Epithelial cell of proximal tubule (primary cell): ENCODE results near the gene SH3PXD2A. TPM values are rescaled to one million over a fixed set of nuclear protein-coding genes. Genes with fewer than 3 reads are reported as not detected.
A peak's percentile ranks its signal among the peaks of the same experiment; 100 is the strongest.

ENCODE experiments used
- DNase-seq: peaks from one replicate; pipeline ENCODE4 v3.0.0-alpha.2; 2011; ENCODE audit warnings: low read depth
- H3K4me3 ChIP-seq: 2 replicates; pipeline ENCODE4 v1.5.1; 2011; ENCODE audit warnings: low read depth, mild to moderate bottlenecking, low read length
- CTCF ChIP-seq: conservative IDR thresholded peaks from 2 replicates; pipeline ENCODE4 v1.5.1; 2012; ENCODE audit warnings: low read depth, mild to moderate bottlenecking, low read length
- total RNA-seq: library from RNA; depleted of rRNA; stranded (reverse); fragments of >200 nt; gene quantifications from 2 replicates; pipeline ENCODE4 v1.2.3, GENCODE V29; 2015

Gene SH3PXD2A
- total RNA-seq, 1 donor from 2014 or later: 5.8 TPM

- DNase-seq: no peak
- H3K4me3 ChIP-seq: no peak overlapping the region
- TF ChIP-seq CTCF: no peak
Measured at GRCh38 chr10:103672345-103672744, 183.0 kb downstream of the SH3PXD2A start.

GRCh38 chr10:103671126-103671895 lies 184.1 kb downstream of the SH3PXD2A start:
- TF ChIP-seq CTCF: no peak
- H3K4me3 ChIP-seq: no peak overlapping the region
- DNase-seq: no peak

- DNase-seq: no peak
- H3K4me3 ChIP-seq: no peak overlapping the region
- TF ChIP-seq CTCF: no peak
Measured at GRCh38 chr10:103669944-103670343, 185.4 kb downstream of the SH3PXD2A start.

- no peak for DNase-seq
- TF ChIP-seq CTCF: no peak
- no peak overlapping the region for H3K4me3 ChIP-seq
Measured at GRCh38 chr10:103669243-103669929, 186.0 kb downstream of the SH3PXD2A start.

- H3K4me3 ChIP-seq: peak overlapping the region; percentile 36
- DNase-seq: no peak
- TF ChIP-seq CTCF: no peak
Measured at GRCh38 chr10:103668351-103669242, 186.8 kb downstream of the SH3PXD2A start.

GRCh38 chr10:103667356-103667755 lies 188.0 kb downstream of the SH3PXD2A start:
- no peak for TF ChIP-seq CTCF
- no peak for DNase-seq
- H3K4me3 ChIP-seq: no peak overlapping the region
